NT2/D1 (cell line): ENCODE measurements around the gene PIGX.

ENCODE experiments used
- DNase-seq: peaks from one replicate; pipeline ENCODE4 v3.0.0-alpha.2; 2011; ENCODE audit warnings: low read depth, low spot score
- H3K27me3 ChIP-seq: 2 replicates; pipeline ENCODE4 v1.6.0; 2011; ENCODE audit warnings: mild to moderate bottlenecking; ENCODE audit not compliant: insufficient read length, insufficient read depth
- H3K36me3 ChIP-seq: 2 replicates; pipeline ENCODE4 v1.6.1; 2011; ENCODE audit warnings: mild to moderate bottlenecking, low read length, mixed read lengths; ENCODE audit not compliant: insufficient read depth, insufficient read length
- H3K4me1 ChIP-seq: 2 replicates; pipeline ENCODE4 v1.5.1; 2011; ENCODE audit not compliant: insufficient read depth, insufficient read length
- H3K4me3 ChIP-seq: 2 replicates; pipeline ENCODE4 v1.5.1; 2011; ENCODE audit warnings: low read depth; ENCODE audit not compliant: insufficient read length
- H3K9ac ChIP-seq: 2 replicates; pipeline ENCODE4 v1.6.0; 2011; ENCODE audit warnings: low read depth; ENCODE audit not compliant: insufficient read length
- H3K9me3 ChIP-seq: 2 replicates; pipeline ENCODE4 v1.5.1; 2011; ENCODE audit warnings: mild to moderate bottlenecking, low read length; ENCODE audit not compliant: insufficient read depth
- SUZ12 ChIP-seq: IDR thresholded peaks from 2 replicates; pipeline ENCODE4 v1.6.1; 2011; ENCODE audit not compliant: insufficient read length, insufficient read depth; ENCODE audit errors: extremely low read depth
- YY1 ChIP-seq: IDR thresholded peaks from 2 replicates; pipeline ENCODE4 v1.6.1; 2011; ENCODE audit not compliant: insufficient read length, insufficient read depth
- ZNF274 ChIP-seq: IDR thresholded peaks from 2 replicates; pipeline ENCODE4 v1.6.1; 2011; ENCODE audit warnings: mild to moderate bottlenecking, low read depth, low read length

Gene PIGX

DNA sequence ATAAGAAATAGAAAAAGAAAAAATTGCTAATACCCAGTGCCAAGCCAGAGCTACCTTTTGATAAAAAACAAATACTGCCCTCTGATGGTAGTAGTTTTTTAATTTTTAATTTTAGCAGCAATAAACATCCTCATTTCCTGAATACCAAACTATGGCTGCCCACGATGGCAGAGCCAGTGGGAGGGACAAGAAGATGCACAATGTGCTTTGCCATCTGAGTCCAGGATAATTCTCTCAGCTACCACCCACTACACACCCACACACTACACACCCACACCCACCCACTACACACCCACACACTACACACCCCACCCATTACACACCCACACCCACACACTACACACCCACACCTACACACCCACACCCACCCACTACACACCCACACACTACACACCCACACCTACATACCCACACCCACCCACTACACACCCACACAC lies 18.0 kb upstream of the PIGX start:
- Histone ChIP-seq H3K36me3 (no peaks in the 10 kb centered on the region), H3K4me3 (no peak overlapping the region), H3K27me3 (no peaks in the 10 kb centered on the region), H3K9ac (no peak overlapping the region), H3K4me1 (no peaks in the 10 kb centered on the region), H3K9me3 (no peaks in the 10 kb centered on the region)
- DNase-seq = no peak
- TF ChIP-seq ZNF274 (no peak), YY1 (no peak), SUZ12 (no peak)

- TF ChIP-seq YY1 (no peak), SUZ12 (no peak), ZNF274 (no peak)
- H3K9ac ChIP-seq = no peak overlapping the region
Measured at GRCh38 chr3:196694941-196695848, 17.0 kb upstream of the PIGX start.

DNA sequence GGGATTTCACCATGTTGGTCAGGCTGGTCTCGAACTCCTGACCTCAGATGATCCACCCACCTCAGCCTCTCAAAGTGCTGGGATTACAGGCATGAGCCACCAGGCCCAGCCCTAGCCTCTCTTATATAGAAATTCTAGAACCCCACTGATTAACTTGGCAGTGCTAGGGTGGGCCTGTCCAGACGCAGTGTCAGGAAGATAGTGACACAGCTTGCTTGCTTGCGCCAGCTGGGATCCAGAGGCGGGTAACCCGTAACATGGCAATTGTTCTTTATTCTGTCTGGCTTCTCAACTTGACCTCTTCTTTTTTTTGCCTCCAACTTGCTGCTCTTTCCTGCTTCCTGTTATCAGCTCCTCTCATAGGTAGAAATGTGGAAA lies 16.3 kb upstream of the PIGX start:
- Histone ChIP-seq H3K27me3 (no peaks in the 10 kb centered on the region), H3K36me3 (no peaks in the 10 kb centered on the region), H3K9ac (no peak overlapping the region), H3K4me3 (no peak overlapping the region), H3K9me3 (no peaks in the 10 kb centered on the region), H3K4me1 (no peaks in the 10 kb centered on the region)
- no peak for TF ChIP-seq YY1
- TF ChIP-seq SUZ12 = no peak
- TF ChIP-seq ZNF274 = no peak
- DNase-seq = no peak

More at GRCh38 chr3:196694941-196695848, 17.0 kb upstream of the PIGX start:
- Histone ChIP-seq H3K4me1 (no peaks in the 10 kb centered on the region), H3K4me3 (no peak overlapping the region), H3K9me3 (no peaks in the 10 kb centered on the region), H3K27me3 (no peaks in the 10 kb centered on the region), H3K36me3 (no peaks in the 10 kb centered on the region)
- DNase-seq = no peak

DNA sequence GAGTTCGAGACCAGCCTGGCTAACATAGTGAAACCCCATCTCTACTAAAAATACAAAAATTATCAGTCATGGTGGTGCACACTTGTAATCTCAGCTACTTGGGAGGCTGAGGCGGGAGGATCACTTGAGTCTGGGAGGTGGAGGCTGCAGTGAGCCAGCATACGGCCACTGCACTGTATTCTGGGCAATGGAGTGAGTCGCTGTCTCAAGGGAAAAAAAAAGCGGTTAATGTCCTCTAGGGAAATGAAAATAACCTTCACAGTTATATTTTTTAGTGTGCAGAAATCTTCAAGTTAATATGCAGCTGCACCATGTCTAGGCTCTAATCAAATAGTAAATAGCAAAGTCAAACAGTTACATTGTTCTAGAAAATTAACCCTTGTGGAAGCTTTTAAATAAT lies 14.9 kb upstream of the PIGX start:
- TF ChIP-seq ZNF274 (no peak), YY1 (no peak), SUZ12 (no peak)
- Histone ChIP-seq H3K4me3 (no peak overlapping the region), H3K36me3 (no peaks in the 10 kb centered on the region), H3K9me3 (no peaks in the 10 kb centered on the region), H3K9ac (no peak overlapping the region), H3K27me3 (no peaks in the 10 kb centered on the region), H3K4me1 (no peaks in the 10 kb centered on the region)
- DNase-seq = no peak

GRCh38 chr3:196699749-196700148 lies 12.4 kb upstream of the PIGX start:
- Histone ChIP-seq H3K9ac (no peak overlapping the region), H3K4me3 (no peak overlapping the region), H3K36me3 (no peaks in the 10 kb centered on the region), H3K27me3 (no peaks in the 10 kb centered on the region), H3K9me3 (no peaks in the 10 kb centered on the region), H3K4me1 (no peaks in the 10 kb centered on the region)
- no peak for DNase-seq
- no peak for TF ChIP-seq YY1
- no peak for TF ChIP-seq SUZ12

- H3K4me3 ChIP-seq = no peak overlapping the region
- no peaks in the 10 kb centered on the region for H3K4me1 ChIP-seq
- no peaks in the 10 kb centered on the region for H3K9me3 ChIP-seq
- H3K27me3 ChIP-seq = no peaks in the 10 kb centered on the region
- H3K36me3 ChIP-seq = no peaks in the 10 kb centered on the region
- TF ChIP-seq SUZ12 (no peak), ZNF274 (no peak), YY1 (no peak)
- H3K9ac ChIP-seq = no peak overlapping the region
- no peak for DNase-seq
Measured at GRCh38 chr3:196700801-196701200, 11.4 kb upstream of the PIGX start.

- TF ChIP-seq YY1 (no peak), ZNF274 (no peak), SUZ12 (no peak)
- Histone ChIP-seq H3K27me3 (peaks cover 6% of the 10 kb centered on the region), H3K4me1 (no peaks in the 10 kb centered on the region), H3K4me3 (no peak overlapping the region), H3K9ac (no peak overlapping the region), H3K36me3 (no peaks in the 10 kb centered on the region), H3K9me3 (no peaks in the 10 kb centered on the region)
- no peak for DNase-seq
Measured at GRCh38 chr3:196706327-196706726, 5.8 kb upstream of the PIGX start.
